Type B pancreatic cell (in vitro differentiated cells): ENCODE results near the gene PPP1R1A. TPM values are rescaled to one million over a fixed set of nuclear protein-coding genes. Genes with fewer than 3 reads are reported as not detected.

Experiments used
- DNase-seq: peaks from one replicate; pipeline ENCODE4 v3.0.0; 2021; ENCODE audit warnings: mixed read lengths; ENCODE audit not compliant: unreplicated experiment; ENCODE audit errors: extremely low spot score
- H3K27ac Mint-ChIP-seq: 2 replicates; pipeline ENCODE4 v1.8.0; 2021; ENCODE audit warnings: mild to moderate bottlenecking, mixed read lengths
- H3K27me3 Mint-ChIP-seq: 2 replicates; pipeline ENCODE4 v1.8.0; 2021; ENCODE audit warnings: mixed read lengths
- H3K36me3 Mint-ChIP-seq: 2 replicates; pipeline ENCODE4 v1.8.0; 2021; ENCODE audit warnings: mixed read lengths
- H3K4me1 Mint-ChIP-seq: one replicate; pipeline ENCODE4 v1.8.0; 2021; ENCODE audit warnings: mixed read lengths; ENCODE audit not compliant: unreplicated experiment
- H3K4me3 Mint-ChIP-seq: 2 replicates; pipeline ENCODE4 v1.8.0; 2021; ENCODE audit warnings: mild to moderate bottlenecking, mixed read lengths
- H3K9me3 Mint-ChIP-seq: 2 replicates; pipeline ENCODE4 v1.8.0; 2021; ENCODE audit warnings: mixed read lengths
- CTCF ChIP-seq: fragments of 200-600 bp; sonication (generic); conservative IDR thresholded peaks from 2 replicates; pipeline ENCODE4 v1.5.0; 2021; ENCODE audit warnings: antibody characterized with exemption, mild to moderate bottlenecking
- total RNA-seq: library from RNA; stranded (reverse); gene quantifications from 2 replicates; pipeline ENCODE4 v1.2.1, GENCODE V29; 2021; ENCODE audit warnings: low replicate concordance

Gene PPP1R1A
- total RNA-seq, 1 donor from 2014 or later, result 24.9 TPM

- no peak for TF ChIP-seq CTCF
- H3K27me3 Mint-ChIP-seq, result peaks cover 76% of the 10 kb centered on the region
- H3K4me1 Mint-ChIP-seq, result peaks cover 44% of the 10 kb centered on the region
- H3K36me3 Mint-ChIP-seq, result no peaks in the 10 kb centered on the region
- H3K9me3 Mint-ChIP-seq, result no peaks in the 10 kb centered on the region
- H3K4me3 Mint-ChIP-seq, result peak overlapping the region; percentile 76
- H3K27ac Mint-ChIP-seq, result peak overlapping the region; percentile 52
- no peak for DNase-seq
Observed at GRCh38 chr12:54587315-54587873, 1.1 kb downstream of the PPP1R1A start.

GRCh38 chr12:54586620-54587019 is 1.8 kb downstream of the PPP1R1A start:
- DNase-seq, result no peak
- peak overlapping the region; percentile 76 for H3K4me3 Mint-ChIP-seq
- no peaks in the 10 kb centered on the region for H3K36me3 Mint-ChIP-seq
- no peaks in the 10 kb centered on the region for H3K9me3 Mint-ChIP-seq
- TF ChIP-seq CTCF, result no peak
- peak overlapping the region; percentile 52 for H3K27ac Mint-ChIP-seq
- peaks cover 74% of the 10 kb centered on the region for H3K27me3 Mint-ChIP-seq
- H3K4me1 Mint-ChIP-seq, result peaks cover 49% of the 10 kb centered on the region

GRCh38 chr12:54585243-54585642 is 3.2 kb downstream of the PPP1R1A start:
- no peak for TF ChIP-seq CTCF
- peaks cover 61% of the 10 kb centered on the region for H3K27me3 Mint-ChIP-seq
- H3K4me1 Mint-ChIP-seq, result peaks cover 38% of the 10 kb centered on the region
- no peaks in the 10 kb centered on the region for H3K9me3 Mint-ChIP-seq
- DNase-seq, result no peak
- H3K4me3 Mint-ChIP-seq, result peak overlapping the region; percentile 40
- no peak overlapping the region for H3K27ac Mint-ChIP-seq
- H3K36me3 Mint-ChIP-seq, result no peaks in the 10 kb centered on the region

- Mint-ChIP-seq H3K4me3 (no peak overlapping the region), H3K4me1 (peaks cover 33% of the 10 kb centered on the region), H3K9me3 (no peaks in the 10 kb centered on the region), H3K27me3 (peaks cover 55% of the 10 kb centered on the region), H3K36me3 (no peaks in the 10 kb centered on the region), H3K27ac (no peak overlapping the region)
- TF ChIP-seq CTCF, result no peak
- no peak for DNase-seq
Observed at GRCh38 chr12:54584128-54584527, 4.3 kb downstream of the PPP1R1A start.

- H3K4me3 Mint-ChIP-seq, result no peak overlapping the region
- H3K4me1 Mint-ChIP-seq, result peaks cover 31% of the 10 kb centered on the region
- no peak for TF ChIP-seq CTCF
- DNase-seq, result no peak
- peaks cover 51% of the 10 kb centered on the region for H3K27me3 Mint-ChIP-seq
- no peaks in the 10 kb centered on the region for H3K9me3 Mint-ChIP-seq
- no peaks in the 10 kb centered on the region for H3K36me3 Mint-ChIP-seq
- H3K27ac Mint-ChIP-seq, result no peak overlapping the region
Observed at GRCh38 chr12:54583726-54584125, 4.7 kb downstream of the PPP1R1A start.

GRCh38 chr12:54581412-54581811 is 7.0 kb downstream of the PPP1R1A start:
- H3K27me3 Mint-ChIP-seq, result peaks cover 39% of the 10 kb centered on the region
- no peaks in the 10 kb centered on the region for H3K9me3 Mint-ChIP-seq
- H3K4me3 Mint-ChIP-seq, result no peak overlapping the region
- no peak overlapping the region for H3K27ac Mint-ChIP-seq
- peaks cover 22% of the 10 kb centered on the region for H3K4me1 Mint-ChIP-seq
- TF ChIP-seq CTCF, result no peak
- no peak for DNase-seq
- no peaks in the 10 kb centered on the region for H3K36me3 Mint-ChIP-seq
